Esophagus squamous epithelium (tissue), 4 donors: ENCODE measurements around the gene WWOX.

Experiments
- POLR2A ChIP-seq, 4 donors: fragments of 450-650 bp; IDR thresholded peaks; one replicate each; pipeline ENCODE4 v1.6.1; 2017; ENCODE audit warnings: antibody characterized with exemption in 4 of 4, mild to moderate bottlenecking in 4 of 4, moderate library complexity in 3 of 4
- TF ChIP-seq, protein P1 (sequence below), 6 experiments: fragments of 450-650 bp in 4 of 6; fragments of 200-600 bp in 2 of 6; sonication (generic) in 2 of 6; IDR thresholded peaks; one replicate each; pipeline ENCODE4 v1.5.1; 2016 to 2019; ENCODE audit warnings: antibody characterized with exemption in 6 of 6, mild to moderate bottlenecking in 4 of 6, moderate library complexity in 4 of 6

DNA sequence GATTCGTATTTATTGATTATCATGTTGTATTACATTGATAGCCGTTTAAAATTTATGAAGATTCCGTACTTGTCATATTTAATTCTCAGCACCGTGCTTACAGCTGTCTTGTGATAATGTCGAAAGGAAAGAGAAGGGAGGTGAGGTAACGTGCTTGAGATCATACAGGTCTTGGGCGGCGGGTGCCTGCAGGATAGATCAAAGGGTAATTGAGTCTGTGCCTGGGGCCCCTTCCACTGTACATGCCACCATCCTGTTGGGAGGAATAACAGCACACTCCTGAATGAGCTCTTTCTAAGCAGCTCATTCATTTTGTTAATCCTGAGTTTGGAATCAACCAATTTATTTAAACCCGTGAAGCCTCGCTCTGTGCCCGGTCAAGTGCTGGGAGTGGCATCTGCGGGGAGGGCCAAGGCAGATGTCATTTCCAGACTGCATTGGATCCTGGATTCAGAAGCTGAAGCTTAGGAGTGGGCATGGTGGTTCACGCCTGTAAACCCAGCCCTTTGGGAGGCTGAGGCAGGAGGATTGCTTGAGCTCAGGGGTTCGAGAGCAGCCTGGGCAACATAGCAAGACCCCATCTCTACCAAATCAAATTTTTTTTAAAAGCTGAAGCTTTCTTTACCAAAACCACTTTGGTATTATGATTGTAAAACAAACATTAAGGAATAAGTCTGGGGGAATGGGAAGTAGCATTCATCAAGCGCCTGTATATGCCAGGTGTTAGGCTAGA, 25.8 kb downstream of the WWOX start:
- no peak for TF ChIP-seq POLR2A (IDR thresholded peaks at IDR 0.05)
- TF ChIP-seq, protein P1, sequence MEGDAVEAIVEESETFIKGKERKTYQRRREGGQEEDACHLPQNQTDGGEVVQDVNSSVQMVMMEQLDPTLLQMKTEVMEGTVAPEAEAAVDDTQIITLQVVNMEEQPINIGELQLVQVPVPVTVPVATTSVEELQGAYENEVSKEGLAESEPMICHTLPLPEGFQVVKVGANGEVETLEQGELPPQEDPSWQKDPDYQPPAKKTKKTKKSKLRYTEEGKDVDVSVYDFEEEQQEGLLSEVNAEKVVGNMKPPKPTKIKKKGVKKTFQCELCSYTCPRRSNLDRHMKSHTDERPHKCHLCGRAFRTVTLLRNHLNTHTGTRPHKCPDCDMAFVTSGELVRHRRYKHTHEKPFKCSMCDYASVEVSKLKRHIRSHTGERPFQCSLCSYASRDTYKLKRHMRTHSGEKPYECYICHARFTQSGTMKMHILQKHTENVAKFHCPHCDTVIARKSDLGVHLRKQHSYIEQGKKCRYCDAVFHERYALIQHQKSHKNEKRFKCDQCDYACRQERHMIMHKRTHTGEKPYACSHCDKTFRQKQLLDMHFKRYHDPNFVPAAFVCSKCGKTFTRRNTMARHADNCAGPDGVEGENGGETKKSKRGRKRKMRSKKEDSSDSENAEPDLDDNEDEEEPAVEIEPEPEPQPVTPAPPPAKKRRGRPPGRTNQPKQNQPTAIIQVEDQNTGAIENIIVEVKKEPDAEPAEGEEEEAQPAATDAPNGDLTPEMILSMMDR (IDR thresholded peaks at IDR 0.05): no peak
